ENCODE measurements around the gene TIMM13.

TIMM13 gene

DNA sequence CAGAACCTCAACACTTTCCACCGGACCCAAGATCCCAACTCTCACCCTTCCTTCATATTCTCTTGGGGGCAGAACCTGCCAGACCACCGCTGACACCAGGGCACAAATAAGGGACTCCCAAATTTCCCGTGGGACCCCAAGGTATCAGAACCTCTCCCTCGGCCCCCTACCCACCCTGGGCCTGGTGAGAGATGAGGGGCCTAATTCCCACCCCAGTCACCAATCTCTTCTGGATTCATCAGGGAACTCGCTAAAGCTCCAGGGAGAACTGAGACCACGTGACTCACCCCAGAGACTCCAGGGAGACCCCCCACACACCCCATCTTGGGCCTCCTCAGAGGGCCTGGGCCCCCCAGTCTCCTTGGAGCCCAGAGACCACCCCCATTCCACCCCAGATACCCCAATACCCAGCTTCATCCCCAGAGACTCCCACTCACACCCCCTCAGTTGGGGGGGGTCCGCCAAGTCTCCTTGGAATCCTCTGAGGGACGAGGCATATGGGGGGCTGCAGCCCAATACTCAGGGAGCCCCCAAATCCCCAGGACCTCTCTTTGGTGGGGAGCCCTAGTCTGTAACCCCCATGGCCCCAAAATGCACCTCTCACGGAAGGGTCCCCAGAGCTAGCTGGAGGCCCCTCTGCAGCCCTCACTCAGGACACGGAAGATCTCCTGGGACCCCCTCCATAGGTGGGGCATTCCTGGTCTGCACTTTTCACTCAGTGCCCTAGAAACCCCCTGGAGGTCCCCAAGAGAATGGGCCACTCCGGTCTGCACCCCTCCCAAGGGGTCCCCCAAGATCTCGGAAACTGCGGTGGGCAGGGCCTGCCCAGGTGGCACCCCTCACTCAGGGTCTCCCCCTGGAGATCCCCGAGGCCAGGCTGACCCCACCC is 27.8 kb upstream of the TIMM13 start:
- no peak for DNase-seq (ENCODE audit: low read depth)

DNA sequence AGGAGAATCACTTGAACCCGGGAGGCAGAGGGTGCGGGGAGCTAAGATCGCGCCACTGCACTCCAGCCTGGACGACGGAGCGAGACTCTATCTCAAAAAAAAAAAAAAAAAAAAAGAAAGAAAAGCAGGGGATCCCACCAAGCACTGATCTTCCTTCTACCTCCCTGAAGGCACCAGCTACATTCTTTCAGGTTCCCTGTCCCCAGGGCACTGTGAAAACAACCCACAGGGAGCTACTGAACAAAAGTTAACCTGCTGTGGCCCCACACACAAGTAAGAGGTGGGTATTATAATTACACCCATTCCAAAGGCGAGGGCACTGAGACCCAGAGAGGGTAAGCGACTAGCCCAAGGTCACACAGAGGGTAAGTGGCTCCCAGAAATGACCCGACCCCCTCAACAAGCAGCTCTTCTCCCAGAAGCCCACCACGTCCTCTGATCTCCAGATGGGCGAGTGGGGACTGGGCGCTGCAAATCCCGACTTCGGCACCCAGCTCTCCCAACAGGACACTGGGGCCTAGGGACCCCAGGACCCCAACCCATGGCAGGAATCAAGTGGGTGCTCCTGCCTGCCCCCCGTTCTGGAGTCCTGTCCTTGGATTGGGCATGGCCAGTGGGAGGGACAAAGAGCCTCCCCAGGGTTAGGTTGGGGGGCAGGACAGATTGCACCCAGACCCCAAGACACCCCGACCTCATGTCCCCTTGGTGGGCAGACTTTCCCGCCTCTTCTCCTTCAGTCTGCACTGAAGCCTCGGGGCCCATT is 27.0 kb upstream of the TIMM13 start:
- DNase-seq (ENCODE audit: low read depth), result no peak

DNA sequence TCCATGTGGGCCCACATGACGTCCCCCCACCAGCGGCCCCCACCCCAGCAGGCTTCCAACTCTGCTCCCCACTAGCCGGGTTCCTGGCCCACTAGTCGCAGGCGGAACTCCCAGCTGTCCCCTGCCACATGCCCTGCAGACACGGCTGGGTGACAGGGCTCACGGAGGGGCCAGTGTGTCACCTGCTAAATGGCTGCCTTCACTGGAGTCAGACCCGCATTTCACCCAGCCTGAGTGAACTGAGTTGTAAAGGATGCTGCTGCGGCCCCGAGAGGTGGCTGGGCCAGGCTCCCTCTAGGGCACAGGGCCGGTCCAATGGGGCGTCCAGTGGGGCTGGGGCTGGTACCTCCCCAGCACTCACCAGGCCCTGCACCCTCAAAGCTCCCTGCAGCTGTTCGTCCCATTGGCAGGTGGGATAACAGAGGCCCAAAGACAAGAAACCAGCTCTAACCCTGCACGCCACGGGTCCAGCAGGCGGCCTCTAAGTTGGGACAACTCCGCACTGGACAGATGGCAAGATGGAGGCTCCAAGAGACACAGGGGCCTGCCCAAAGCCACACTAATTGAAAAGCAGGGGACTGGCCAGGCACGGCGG is 26.1 kb upstream of the TIMM13 start:
- DNase-seq (ENCODE audit: low read depth), result no peak

DNA sequence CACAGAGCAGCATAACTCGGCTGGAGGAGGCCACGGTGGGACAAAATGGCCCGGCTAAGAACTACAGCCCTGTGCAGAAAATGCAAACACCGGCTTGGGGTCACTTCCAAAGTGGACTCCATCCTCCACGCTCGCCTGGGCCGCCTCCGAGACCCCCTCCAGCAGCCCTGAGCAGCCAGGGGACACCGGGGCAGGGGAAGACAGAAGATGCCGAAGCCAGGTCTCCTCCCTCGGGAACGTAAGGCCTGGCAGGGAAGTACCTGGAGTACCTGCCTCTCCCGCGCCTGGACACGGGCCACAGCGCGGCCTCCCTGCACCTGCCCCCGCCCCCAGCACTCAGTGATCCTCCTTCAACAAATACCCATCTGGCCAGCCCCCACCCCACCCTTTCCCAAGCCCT is 24.4 kb upstream of the TIMM13 start:
- no peak for DNase-seq (ENCODE audit: low read depth)

DNA sequence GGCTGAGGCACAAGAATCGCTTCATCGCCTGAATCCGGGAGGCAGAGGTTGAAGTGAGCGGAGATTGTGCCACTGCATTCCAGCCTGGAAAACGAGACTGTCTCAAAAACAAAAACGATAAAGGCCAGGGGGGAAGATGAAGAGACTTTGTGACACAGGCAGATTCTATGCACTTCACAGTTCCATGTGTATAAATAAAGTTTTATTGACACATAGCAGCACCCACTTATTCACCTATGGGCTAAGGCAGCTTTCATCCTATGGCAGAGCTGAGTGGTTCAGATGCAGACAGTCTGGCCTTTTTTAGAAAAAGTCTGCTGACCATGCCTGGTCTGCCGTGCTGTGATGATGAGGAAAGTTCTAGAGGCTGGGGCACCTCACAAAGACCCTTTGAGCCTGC is 23.8 kb upstream of the TIMM13 start:
- DNase-seq (ENCODE audit: low read depth), result no peak

DNA sequence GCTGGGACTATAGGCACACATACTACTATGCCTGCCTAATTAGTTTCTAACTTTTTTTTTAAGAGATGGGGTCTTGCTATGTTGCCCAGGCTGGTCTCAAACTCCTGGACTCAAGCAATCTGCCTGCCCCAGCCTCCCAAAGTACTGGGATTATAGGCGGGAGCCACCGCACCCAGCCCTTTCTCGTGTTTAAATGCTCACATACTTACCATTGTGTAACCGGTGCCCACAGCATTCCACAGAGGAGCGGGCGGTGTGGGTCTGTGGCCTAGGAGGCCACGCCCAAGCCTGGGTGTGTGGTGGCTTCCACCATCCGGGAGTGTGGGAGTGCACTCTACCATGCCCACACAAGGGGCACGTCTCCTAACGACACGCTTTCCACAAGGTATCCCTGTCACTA is 21.6 kb upstream of the TIMM13 start:
- no peak for DNase-seq (ENCODE audit: low read depth)

DNA sequence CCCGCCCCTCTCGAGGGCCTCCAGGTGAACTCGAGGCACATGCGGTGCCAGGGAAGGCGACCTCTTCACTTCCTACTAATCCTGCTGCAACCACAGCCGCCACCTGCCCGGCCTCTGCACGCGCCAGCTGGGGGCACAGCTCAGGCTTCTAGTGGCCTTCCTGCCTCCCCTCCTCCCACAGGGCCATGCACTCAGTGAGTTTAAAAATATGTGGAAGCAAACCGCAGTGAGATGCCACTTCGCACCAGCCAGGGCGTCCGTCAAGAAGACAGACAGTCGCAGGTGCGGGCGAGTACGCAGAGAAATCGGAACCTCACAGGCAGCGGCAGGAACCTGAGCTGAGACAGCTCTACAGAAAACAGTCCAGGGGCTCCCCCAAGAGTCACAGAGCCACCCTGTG is 19.0 kb upstream of the TIMM13 start:
- no peak for DNase-seq (ENCODE audit: low read depth)

DNA sequence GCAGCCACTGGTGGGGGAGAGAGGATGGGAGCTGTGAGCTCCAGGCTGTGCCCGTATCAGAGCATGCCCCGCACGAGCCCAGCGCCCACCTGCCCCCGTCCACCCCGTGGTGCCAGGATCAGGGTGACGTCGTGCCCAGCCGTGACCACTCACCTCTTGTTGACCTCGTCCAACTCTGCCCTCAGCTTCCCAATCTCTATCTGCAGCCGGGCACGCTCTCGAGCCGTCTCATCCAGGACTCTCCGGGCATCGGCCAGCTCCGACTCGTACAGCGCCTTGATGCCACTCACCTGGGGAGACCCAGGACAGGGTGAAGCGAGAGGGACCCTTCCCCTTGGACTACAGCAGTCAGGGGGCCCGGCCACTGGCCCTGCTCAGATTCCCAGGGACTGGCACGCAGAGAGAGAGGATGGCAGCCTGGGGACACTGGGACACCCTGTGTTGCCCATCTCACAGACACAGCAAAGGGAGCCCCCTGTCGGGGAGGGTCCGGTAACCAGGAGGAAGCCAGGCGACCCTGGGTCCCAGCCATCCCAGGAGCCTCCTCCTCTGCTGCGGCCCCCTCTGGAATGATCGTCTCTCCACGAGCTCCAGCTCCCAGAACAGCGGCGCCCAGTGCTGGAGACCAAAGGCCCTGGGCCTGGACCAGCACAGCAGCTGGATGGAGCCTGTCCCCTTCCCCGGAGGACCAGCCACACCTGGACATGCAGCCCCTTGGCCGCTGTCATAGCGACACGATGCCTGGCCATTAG is 17.0 kb upstream of the TIMM13 start:
- no peak for DNase-seq (ENCODE audit: low read depth)

DNA sequence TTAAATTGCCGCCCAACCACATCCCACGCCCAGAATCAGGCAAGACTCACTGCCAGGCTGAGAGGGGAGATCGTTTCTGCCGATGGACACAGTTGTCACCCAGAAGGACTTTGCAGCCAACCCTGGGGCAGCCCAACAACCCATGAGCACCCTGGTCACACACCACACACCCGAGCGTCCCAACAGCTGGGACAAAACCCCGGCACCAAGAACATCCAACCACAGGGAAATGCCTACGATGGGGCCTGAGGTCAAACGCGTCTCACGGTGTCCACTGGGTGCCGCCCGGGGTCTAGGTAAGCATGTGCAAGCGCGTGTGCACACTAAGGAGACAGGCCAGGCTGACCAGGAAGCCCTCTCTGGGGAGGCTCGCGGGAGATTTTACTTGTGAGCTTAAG is 16.4 kb upstream of the TIMM13 start:
- no peak for DNase-seq (ENCODE audit: low read depth)

DNA sequence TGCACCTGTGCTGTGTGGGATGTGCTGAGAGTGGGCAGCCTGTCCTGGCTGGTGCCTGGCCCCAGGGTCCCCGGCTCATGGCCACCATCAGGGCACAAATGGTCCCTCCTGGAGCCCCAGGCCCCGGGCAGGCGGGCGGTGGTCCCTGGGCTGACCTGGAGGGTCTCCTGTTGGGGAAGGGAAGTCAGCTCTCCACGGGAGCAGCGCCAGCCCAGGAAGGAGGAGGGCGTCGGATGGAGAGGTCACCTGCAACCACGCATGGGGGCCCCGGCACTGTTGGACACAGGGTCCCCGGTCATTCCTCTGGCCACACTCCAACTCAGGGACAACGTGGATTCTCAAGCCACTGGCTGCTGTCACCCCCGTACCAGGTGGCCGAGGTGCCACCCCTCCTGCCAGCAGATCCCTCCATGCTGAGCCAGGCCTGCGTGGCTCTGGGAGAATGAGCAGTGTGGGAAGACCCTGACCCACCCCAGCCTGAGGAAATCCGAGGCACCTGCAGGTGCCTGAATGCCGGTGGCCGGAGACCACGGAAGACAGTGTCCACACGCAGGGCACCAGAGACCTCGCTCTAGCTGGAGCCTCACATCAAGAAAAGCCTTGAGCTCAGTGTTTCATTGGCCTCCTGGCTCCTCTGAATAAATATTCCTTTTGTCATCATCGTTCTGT is 15.9 kb upstream of the TIMM13 start:
- no peak for DNase-seq (ENCODE audit: low read depth)

DNA sequence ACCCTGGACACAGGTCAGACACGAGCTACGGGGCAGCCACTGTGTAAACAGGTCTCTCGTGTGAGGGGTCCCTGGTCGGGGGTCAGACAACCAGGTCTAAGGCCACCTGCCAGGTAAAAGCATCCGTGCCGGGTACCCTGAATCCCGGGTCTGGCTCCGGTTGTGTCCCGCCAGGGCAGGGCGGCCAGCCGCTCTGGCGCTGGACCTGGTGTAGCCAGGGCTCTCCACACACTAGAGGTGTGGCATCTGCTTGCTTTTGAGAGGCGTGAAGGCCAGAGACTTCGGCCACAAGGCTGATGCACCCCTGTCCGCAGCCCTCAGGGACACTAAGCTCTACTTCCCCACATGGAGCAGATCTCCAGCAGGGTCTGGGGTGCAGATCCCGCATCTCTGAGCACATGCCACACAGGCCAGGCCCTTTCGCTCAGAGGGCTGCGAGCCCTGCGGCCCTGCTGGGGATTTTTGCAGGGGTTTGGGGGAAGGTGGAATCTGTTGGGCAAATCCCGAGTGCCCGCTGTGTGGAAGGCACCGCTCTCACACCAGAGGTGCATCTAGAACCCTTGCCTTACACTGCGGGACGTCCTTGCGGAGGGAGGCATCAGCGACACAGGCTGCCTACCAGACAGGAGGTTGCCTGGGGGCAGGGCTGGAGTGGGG is 13.8 kb upstream of the TIMM13 start:
- DNase-seq (ENCODE audit: low read depth), result no peak

DNA sequence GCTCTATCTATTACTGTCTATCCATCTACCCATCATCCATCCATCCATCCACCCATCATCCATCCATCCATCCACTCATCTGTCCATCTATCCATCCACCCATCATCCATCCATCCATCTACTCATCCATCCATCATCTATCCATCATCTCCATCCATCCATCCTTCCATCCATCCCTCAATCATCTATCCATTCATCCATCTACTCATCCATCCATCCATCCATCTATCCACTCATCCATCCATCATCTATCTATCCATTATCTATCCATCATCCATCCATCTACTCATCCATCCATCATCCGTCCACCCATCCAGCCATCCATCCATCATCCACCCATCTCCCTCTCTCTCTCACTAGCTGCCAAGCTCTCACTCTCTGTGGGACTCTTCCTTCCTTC is 13.1 kb upstream of the TIMM13 start:
- no peak for DNase-seq (ENCODE audit: low read depth)

DNA sequence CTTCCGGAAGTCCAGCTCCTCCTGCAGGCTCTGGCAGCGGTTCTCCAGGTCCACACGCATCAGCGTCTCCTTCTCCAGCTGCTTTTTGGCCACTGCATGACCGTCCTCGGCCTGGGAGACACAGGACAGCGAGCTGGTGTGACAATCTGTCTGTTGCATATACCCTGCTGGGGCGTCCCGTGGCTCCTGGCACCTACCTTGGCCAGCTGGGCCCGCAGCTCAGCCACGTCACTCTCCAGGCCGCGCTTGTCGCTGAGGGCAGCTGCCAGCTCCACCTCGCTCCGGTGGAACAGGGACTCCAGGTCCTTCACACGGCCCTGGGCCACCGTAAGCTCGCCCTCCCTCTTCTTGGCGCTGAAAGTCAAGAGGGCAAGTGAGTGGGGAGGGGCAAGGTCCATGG is 10.8 kb upstream of the TIMM13 start:
- DNase-seq (ENCODE audit: low read depth), result no peak

DNA sequence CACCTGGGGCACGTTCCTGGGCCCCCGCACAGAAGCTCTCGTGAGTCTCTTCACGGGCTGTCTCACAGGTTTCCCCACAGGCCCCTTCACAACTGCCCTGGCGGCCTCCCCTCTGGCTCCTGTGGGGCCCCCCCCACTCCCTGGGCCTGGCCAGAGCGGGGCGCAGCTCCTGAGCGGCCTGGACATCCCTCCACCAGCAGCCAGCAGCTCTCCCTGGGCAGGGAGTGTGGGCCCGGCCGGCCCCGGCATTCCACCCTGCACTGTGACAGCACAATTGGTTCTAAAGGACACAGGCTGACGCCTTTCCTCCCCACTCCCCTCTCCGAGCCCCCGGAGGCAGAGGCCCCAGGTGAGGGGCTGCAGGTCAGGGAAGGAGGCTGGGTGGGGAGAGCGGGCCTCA is 9.5 kb upstream of the TIMM13 start:
- DNase-seq (ENCODE audit: low read depth), result no peak

DNA sequence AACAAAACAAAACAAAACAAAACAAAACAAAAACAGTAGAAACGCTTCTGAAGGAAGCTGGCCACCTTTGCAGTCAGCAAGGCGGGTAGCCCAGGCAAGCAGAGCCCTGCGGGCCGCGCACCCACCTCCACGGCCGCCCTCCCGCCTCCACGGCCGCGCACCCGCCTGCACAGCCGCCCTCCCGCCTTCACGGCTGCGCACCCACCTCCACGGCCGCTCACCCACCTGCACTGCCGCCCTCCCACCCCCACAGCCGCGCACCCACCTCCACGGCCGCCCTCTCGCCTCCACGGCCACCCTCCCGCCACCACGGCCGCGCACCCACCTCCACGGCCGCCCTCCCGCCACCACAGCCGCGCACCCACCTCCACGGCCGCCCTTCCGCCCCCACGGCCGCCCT is 9.0 kb upstream of the TIMM13 start:
- DNase-seq (ENCODE audit: low read depth), result no peak

DNA sequence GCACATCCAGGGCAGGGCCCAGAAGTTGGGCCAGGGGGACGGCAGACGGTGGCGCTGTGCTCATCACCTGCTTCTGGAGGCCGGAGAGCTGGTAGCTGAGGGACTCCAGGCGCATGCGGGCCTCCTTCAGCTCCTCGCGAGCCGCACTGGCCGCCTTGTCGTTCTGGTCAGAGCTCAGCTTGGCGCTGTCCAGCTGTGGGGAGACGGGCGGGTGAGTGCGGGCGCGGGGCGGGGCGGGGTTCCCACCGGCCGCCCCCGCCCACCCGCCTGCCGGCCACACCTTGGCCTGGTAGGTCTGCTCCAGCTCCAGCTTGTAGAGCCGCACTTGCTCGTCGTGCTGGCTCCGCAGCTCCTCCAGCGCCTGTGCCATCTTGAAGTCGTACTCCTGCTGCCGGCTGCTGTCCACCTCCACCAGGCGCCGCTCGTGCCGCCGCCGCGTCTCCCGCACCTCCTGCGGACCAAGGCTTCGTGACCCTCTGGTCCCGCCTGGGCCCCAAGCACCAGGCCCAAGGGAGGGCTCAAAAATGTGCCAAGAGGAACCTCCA is 7.4 kb upstream of the TIMM13 start:
- DNase-seq (ENCODE audit: low read depth), result no peak

DNA sequence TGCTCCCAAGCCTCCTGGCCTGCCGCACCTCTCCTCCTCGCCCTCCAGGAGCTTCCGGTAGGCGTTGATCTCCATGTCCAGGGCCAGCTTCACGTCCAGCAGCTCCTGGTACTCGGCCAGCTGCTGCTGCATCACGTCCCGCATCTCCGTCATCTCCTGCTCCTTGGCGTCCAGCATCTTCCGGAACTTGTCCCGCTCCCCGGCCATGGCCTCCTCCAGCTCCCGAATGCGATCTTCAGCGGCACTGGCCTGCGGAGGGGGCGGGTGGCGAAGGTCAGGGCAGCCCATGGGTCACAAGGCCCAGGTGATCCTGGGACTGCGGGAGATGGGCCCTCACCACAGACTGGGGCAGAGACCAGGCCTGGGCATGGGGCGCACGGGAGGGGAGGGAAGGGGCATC is 6.9 kb upstream of the TIMM13 start:
- no peak for DNase-seq (ENCODE audit: low read depth)

DNA sequence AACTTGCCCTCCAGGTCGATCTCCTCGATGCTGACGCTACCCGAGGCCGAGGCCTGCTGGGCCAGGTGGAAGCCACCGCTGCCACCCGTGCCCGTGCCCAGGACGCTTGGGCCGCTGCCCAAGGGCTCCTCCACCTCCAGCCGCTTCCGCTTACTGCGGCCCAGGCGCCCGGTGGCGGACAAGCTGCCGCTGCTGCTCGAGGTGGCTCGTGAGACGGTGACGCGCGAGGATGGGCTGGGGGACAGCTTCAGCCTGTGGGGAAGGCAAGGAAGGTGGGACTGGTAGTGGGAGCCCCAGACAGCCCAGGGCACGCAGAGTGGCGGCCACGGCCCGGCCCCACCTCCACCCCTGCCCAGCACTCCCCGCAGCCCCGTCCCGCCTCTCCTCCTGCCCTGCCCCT is 6.5 kb upstream of the TIMM13 start:
- no peak for DNase-seq (ENCODE audit: low read depth)

DNA sequence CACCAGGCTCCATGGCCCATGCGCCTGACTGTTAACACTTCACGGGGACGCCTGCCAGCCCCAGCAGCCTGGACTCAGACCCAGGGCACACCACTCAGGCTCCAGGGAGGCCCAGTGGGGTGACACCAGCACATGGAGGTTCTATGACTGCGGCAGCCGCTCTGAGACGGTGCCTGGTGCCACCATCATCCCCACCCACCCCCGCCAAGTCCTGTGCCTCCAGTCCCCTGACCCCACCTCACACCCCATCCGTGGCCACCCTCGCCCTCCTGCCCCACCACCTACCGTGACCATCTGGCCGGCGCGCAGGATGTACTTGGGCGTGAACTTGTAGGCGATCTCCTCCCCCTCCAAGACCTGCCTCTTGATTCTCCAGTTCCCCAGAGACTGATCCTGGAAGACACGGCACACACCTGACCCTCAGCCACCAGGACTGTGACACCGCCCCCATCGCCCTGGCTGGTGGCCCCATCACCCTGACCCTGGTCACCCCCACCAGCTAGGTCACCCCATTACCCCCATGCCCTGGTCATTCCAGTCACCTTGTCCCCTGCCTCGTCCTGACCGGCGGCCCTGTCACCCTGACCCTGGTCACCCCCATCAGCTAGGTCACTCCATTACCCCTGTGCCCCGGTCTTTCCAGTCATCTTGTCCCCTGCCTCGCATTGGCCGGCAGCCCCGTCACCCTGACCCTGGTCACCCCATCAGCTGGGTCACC is 4.9 kb upstream of the TIMM13 start:
- DNase-seq (ENCODE audit: low read depth), result no peak

DNA sequence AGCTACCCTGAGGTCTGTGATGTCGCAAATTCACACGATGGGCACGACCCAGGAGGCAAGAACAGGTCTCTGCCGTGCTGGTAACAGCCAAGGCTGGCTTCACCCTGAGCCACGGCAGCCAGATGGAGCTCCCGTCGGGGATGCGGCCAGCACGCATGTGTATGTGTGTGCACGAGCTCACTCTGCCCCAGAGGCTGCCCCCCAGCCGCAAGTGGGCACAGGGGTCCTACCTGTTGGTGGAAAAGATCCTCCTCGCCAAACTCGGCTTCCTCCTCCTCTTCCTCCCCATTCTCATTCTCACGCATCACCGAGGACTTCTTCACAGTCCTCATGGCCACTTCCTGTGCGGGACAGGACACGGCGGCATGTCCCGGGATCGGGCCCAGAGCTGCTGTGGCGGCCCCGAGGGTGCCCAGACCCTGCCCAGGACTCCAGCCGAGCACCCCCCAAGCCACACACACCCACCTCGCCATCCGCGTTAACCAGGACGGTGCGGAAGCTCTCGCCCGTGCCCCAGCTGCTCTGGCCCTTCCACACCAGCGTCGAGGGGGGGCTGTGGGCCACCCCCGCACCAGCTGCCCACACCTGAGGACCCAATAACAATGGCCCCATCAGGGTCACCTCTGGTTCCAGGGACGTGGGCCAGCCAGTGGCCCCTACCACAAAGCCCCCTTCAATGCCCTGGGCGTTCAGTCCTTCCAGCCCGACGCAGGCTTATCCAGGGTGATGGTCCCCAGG is 4.1 kb upstream of the TIMM13 start:
- DNase-seq (ENCODE audit: low read depth), result no peak

All from activated T-helper 9 cell treated with anti-CD3 and anti-CD28 coated beads, Interleukin-2, amount 50 U/mL, for 16 hours (primary cell).